Fibroblast of skin of right quadriceps (primary cell): Measurements from ENCODE around the gene ACBD3.
"Not testable (repeated sequence)": the region's sequence is repeated elsewhere in the genome, so short reads cannot be mapped to it uniquely, and the experiment has no call there.

Experiments used
- DNase-seq: peaks from one replicate; pipeline ENCODE4 v3.0.0-alpha.2; 2013

ACBD3 gene

DNA sequence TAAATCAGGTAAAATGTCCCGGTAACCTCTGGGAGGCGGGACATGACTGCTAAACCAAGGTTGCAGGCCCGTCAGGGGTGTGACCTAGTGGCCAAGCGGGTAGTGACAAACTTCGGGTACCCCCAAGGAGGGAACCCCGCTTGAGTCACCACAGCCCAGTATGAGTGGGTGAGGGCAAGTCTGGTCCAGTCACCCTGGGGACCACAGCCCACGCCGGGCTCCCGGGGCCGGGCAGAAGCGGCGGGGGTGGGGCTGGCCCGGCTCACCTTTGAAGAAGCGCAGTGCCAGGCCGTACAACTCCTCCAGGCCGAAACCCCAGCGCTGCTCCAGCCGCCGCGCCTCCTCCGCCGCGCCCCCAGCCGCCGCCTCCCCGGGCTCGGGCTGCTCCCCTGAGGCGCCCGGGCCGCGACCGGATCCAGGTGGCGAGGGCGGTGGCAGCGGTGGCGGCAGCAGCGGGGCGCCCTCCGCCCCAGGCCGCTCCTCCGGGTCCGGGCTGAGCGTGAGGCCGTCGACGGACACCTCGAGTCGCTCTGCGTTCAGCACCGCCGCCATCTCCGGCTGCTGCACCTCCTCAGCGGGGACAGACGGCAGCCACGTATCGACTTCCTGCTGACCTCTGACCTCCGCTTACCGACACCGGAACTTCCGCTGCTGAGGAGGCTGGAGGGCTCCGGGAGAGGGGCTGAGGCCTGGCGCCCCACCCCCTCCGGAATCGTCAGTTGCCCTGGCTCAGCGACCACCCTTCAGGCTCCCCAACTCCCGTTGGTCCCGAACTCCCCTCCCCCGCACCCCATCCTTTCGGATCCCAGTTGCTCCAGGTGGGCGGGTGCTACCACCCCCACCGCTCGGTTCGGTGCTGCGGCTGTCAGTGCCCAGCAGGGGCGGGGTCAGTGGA lies at the start of gene ACBD3:
TSS of gene ACBD3 (minus strand) at position 618 of the 895 bp plus-strand sequence. CDS start at position 552, 66 bp downstream.
- peak; percentile 89 for DNase-seq

DNA sequence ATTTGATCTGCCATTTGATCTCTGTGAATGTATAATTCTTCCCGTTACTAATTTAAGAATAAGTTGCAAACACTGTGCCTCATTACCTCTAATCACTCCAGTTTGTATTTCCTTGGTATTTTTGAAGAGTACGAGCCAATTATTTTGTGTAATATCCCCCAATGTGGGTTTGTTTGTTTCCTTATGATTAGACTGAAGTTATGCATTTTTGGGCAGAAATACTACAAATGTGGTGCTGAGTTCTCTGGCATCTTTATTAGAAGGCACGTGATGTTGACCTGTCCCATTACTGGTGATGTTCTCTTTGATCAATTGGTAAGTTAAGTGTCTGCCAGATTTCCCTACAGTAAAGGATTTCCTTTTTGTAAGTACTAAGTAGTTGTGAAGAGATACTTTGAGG lies 47.3 kb upstream of the ACBD3 start:
- DNase-seq: no peak

DNA sequence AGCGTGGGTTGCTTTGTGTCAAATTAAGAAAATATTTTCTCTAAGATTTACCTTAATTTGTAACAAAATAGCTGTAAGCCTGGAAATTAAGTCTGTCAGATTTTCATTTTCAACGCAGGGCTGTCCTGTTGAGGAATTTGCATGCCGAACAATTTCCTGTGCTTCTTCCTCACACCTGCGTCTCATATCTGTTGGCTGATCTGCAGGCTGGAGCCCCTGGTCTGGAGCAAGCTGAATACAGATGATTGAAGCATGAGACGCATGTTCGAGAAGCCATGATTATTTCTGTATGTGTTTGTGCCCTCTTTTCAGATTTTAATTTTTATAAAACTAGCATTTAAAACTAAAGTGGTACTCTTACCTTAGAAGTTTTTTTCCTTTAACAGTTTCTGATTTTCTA lies 46.8 kb upstream of the ACBD3 start:
- DNase-seq: no peak

DNA sequence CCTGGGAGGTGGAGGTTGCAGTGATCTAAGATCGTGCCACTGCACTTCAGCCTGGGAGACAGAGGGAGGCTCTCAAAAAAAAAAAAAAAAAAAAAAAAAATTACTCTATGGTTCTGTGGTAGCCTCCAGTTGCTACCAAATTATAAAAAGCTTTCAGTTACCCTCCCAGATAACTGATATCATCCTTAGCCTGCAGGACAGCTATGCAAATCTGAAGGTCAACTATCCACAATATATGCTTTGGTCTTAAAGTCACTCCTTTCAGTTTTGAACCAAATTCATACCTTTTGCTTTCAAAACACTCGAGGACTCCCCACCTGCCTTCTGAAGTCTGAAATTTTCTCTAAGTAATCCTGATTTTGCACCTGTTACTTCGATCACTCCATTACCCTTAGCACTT lies 40.1 kb upstream of the ACBD3 start:
- DNase-seq: no peak

DNA sequence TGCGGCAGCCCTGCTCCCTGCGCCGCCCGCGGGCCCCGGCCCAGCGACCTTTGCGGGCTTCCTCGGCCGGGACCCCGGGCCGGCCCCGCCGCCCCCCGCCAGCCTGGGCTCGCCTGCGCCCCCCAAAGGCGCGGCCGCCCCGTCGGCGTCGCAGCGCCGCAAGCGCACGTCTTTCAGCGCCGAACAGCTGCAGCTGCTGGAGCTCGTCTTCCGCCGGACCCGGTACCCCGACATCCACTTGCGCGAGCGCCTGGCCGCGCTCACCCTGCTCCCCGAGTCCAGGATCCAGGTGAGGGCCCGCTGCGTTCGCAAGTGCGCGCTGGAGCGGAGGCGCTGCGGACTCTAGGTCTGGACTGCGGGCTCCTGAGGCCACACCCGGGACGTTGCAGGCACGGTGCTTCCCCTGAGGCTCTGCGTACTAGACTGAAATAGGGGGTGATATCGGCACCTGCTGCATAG lies 37.3 kb upstream of the ACBD3 start:
- no peak for DNase-seq

DNA sequence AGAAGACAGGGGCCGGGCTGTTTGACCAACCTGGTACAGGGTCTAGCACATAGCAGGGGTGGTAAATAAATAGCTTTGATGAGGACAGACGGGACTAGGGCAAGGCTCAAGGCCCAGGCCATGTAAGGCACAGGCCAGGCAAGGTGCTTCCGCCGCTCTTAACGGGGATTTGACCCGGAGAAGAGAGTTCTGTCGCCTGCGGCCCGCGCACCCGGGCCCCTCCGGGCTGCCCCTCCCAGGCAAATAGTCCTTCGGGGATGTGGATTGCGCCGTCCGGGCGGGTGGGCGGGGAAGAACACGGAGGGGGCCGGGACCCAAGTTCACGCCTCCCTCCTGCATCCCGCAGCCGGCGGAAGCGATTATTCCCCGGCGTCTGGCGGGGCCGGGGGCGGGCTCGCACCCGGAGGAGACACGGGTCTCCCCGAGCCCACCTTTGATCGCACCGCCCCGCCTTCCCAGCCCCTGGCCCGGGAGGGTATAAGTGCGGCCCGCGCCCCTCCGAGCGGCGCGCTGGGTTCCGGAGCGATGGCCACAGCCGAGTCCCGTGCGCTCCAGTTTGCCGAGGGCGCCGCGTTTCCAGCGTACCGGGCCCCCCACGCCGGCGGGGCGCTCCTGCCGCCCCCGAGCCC lies 36.7 kb upstream of the ACBD3 start, which contains the start of gene MIXL1:
TSS of gene MIXL1 (plus strand) at position 508 of the 629 bp plus-strand sequence. CDS start at position 526, 18 bp downstream.
- DNase-seq: no peak

DNA sequence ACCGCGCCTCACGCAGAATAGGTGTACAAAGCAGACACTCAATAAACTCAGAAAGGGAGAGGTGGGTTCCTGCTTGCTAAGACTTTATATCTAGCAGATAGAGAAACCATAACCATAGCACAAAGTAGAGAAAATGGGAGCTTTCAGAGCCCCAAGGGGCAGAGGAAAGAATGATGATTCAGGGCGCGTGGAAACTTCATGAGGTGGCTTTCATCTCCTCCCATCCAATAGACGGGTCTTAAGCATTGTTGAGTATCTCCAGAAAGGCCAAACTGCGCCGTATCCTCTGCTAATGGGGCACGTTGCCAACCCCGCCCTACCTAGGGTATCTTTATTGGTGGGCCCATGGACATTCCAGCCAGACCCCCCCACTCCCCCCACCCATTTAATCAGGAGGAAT lies 36.1 kb upstream of the ACBD3 start:
- no peak for DNase-seq

DNA sequence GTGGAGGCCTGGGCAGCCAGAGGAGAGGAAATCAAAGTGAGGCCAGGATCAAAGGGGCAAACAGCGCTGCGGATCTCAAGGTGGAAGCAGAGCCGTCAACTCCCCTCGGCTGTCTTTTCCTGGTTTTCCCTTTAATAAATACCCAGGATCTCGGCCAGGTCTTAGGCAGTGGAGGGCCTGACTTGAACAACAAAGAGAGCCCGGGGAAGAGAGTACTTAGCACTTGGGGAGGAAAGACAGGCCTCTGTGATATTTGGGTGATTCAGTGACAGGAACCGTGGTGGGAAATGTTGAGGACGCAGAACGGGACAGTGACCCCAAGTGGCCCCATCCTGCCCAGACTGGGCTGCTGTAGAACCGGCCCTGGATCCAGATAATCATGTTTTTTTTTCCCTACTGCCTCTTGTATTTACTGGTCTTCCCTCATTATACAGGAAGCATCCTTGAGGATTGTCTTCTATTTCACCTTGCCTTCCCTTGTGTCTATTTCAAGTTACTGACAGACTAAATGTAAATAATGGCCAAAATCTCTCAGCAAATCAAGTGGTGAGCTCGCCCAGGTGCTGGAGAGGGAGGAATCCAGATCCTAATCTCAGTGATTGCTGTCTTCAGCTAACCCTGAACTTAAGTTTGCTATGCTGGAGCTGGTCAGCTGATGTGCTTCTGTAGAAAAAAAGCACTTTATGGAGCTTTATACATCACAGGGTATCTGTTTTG lies 34.1 kb upstream of the ACBD3 start:
- DNase-seq: no peak

DNA sequence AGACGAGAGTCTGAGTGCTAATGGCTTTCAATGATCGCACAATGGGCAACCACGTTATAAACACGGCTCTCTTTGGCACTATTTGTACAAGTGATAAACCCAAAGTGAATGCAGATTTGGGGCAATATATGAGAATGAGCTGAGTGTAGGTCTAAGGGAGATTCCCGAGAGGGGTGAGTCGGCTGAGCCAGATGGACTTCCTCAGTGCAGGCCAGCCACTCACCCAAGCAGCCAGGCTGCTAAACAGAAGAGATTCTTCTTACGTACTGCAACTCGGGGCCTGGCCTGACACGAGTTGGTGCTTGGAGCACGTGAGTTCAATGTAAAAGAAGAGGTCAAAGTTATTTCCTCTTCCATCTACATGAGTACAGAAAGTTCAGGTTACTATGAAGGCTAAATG lies 30.7 kb upstream of the ACBD3 start:
- DNase-seq: peak; percentile 9

DNA sequence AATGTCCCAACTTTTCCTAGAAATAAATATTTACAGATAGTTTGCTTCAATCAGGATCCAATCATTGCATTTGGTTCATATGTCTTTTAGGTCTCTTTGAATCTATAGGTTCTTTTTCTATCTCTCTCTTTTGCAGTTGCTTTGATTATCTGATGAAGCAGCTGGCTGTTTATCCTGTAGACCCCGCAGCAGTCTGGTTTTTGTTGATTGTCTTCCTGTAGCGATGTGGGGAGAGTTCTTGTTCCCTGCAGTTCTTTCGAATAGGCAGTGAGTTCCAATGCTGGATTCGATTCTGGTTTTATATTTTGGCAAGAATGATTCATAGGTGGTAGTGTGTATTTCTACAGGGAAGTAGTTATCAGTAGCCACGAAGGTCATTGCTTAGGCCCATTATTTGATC lies 29.5 kb upstream of the ACBD3 start:
- DNase-seq: no peak

DNA sequence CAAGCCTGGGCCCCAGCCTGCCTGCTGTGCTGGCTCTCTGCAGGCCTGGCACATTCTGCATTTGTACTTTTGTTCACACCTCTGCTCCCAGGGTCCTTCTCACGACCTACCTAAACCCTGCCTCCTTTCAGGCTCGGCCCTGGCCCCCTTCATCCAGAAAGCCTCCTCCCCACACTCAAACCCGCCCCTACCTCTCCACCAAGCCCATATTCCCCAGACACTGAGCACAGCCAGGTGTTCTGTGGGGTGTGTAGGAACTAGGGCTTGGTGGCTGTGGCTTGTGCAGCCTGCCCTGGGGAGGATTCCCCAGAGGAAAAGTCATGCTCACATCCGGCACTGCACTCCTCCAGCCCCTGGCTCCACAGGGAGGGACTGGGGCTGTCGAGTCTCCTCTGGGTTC lies 28.7 kb upstream of the ACBD3 start:
- DNase-seq: no peak

DNA sequence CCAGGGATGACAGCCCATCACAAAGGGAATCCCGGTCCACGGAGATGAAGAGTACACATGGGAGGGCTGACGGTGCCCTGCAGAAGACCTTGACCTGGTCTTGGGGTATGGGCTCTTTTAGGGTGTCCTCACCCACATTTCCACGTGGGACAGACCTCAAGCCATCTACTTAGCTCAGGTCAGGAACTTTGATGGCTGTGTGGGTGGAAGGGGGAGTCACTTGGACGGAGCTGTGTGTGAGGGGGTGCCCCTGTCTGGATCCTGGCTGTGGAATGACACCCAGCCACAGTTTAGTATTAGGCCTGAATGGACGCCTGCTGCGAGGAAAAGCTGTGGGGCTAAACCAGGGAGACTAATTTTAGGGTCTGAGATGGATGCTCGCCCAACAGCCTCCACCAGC lies 26.0 kb upstream of the ACBD3 start:
- no peak for DNase-seq

DNA sequence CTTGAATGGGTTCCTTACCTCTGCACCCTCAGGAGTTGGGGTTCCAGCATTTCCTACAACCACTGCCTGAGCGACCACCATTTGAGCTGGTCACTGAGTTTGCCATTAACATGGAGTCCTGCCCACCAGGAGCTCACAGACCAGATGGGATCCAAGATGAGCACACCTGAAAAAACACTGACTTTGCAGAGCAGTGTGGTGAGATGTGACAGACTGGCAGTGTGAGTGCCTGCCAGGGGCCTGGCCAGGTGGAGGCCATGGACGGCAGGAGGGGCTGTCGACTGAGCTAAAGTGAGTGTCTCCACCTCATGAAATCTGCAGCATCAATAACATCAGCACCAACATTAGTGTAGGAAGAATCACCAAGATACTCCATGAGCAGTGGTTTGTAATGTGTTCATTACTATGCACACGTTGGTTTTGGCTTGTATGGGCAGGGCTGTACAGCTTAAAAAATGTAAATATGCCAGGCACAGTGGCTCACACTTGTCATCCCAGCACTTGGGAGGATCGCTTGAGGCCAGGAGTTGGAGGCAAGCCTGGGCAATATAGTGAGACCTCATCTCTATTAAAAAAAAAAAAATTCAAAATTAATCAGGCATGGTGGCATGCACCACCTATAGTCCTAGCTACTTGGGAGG lies 24.8 kb upstream of the ACBD3 start:
- no peak for DNase-seq

DNA sequence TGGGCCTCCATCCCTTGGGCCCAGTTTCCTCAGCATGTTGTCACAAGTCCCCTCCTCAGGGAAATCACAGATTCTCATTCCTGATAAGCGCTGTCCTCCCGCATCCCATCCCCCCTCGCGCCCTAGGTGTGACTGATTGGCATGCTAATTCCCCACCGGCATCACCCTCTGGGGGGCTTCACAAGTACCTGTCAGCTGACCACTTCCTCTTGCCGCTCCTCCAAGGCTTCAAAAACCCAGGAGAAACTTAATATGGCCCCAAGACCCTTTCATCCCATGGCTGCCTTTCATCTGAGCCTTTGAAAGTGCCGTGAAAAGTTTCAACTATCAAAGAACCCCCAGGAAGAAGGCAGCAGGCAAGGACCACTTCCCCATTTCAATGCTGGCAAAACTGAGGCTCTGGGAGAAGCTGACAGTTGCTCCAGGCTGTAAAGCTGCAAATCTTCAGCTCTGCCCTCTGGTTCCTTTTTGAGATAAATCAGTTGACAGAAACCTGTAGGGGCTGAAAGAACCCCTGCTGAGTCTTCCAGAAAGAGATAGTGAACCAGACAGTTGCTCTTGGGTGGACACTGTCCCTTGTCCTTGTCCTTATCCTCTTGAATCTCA lies 24.1 kb upstream of the ACBD3 start:
- DNase-seq: no peak

DNA sequence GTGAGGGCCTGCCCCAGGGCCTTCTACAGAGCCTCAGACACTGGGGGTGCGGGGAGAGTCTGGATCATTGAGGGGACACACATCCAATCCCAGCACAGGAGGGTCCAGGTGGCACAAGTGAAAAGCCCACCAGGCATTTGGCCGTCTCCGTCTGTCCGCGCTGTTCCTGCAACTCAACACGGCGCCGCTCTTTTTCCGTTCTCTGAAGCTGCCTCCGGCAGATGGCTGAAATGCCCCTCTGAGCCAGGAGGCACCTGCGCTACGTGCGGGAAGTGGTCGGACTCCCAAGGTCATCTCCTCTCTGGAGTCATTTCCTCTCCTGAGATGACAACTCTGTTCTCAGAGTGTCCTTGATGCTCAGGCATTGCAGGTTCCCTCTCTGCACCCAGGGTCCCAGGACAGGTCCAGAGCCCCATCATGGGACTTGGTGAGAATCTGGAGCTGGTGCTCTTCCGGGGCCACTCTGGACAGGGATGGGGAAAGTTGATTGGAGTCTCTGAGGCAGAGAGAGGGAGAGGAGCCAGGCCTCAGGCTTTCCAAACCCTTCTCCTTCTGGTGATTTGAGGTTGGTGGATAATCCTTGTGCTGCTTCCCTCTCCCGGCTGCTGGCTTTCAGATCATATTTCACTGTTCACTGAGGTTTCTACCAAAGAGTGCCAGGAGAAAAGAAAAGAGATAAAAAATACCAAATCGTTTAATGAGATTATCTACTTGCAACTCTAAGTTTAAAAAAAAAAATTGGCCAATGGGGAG lies 22.9 kb upstream of the ACBD3 start:
- no peak for DNase-seq

DNA sequence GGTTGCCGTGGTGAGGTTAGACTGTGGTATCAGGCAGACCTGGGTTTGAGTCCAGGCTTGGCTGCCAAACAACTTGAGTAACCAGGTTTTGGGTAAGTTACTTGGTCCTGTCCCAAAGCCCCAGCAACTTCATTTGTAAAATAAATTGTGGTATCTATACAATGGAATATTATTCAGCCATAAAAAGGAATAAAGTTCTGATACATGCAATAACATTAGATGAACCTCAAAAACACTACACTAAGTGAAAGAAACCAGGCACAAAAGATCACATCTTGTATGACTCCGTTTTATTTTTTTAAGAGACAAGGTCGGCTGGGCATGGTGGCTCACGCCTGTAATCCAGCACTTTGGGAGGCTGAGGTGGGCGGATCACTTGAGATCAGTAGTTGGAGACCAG lies 20.5 kb upstream of the ACBD3 start:
- no peak for DNase-seq

DNA sequence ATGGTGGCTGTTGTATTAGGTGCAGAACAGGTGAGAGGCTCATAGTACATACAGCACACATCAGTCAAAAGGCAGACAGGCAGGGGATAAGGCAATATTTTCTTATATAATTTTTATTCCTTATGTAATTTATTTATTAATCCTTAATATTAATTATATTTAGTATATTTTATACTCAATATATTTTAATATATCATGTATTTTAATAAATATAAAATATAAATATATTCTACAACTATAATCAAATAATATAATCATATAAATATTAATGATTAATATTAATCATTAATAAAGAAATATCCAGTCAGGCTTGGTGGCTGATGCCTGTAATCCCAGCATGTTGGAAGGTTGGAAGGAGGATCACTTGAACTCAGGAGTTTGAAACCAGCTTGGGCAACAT lies 17.7 kb upstream of the ACBD3 start:
- no peak for DNase-seq

DNA sequence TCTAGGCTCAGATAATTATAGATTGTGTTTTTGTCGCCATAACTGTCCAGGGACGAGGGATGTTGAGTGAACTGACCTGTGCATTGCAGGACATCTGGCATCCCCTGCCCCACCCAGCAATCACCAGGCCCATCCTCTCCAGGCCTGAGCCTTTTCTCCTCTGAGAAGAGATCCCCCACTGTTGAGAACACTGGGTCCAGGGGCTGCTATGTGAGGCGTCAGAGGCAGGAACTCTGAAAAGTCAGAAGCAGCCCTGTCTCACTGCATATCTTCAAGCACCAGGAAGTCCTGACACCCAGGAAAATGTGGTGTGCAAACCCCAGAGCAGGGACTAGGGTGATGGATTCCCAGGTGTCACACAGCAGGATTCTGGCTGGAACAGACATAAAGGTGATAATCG lies 17.1 kb upstream of the ACBD3 start:
- DNase-seq: no peak

DNA sequence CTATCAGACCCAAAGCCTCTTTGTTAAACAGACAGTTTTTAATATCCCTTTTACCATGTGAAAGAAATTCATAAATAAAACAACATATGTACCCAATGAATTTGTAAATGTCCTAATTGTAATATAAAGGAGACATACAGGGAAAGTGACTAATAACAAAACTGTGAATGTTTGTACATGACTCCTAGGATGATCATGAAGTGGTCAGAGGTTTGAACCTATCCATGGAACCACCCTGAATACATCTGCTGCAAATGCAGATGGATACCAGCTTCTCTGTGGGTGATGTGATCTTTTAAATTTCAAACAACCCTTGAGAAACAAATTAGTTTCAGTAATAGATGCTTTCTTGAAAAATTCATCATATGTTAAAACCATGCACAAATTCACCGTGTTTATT lies 16.7 kb upstream of the ACBD3 start:
- DNase-seq: no peak

DNA sequence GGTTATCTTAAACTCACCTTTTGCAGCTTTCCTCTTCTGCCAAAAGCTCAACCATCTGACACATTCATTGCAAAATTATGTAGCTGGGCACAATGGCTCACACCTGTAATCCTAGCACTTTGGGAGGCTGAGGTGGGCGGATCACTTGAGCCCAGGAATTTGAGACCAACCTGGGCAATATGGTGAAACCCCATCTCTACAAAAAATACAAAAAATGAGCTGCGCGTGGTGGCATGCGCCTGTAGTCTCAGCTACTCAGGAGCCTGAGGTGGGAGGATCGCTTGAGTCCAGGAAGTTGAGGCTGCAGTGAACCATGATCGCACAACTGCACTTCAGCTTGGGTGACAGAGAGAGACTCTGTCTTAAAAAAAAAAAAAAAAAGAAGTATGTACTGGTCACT lies 16.1 kb upstream of the ACBD3 start:
- DNase-seq: not testable (repeated sequence)

DNA sequence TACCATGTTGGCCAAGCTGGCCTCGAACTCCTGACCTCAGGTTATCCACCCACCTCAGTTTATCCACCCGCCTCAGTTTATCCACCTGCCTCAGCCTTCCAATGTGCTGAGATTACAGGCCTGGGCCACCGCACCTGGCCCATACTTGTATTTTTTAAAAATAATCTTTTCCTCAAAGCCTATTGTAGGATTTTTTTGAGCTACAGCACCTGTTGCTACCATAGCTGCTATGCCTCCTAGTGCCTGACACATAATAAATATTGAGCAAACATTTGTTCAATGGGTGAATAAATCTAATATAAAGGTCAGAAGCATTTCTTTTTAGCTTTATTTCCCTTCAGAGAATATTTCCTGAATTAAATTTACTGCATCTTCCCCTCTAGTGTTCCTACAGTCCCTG lies 15.7 kb upstream of the ACBD3 start:
- DNase-seq: no peak

DNA sequence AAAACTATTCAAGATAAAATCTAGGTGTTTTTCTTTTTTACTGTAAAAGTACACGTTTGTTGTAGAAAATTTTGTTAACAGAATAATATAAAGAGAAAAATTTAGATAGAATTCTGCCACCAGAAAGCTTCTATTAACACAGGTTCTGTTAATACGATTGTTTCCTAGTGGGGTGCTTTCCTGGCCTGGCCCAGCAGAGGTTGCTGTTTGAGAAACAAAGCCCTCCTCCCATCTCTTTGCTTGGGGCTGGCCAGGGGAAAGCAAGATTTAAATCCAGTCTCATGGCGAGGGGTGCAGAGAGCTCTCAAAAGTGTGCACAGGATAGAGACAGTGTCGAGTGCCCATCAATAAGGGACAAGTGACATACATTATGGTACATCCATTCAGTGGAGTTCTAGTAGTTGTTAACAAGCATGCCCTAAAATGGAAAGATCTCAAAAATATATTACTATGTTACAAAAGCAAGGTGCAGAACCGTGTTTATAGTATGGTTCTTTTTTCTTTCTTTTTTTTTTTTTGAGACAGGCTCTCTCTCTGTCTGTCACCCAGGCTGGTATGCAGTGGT lies 14.6 kb upstream of the ACBD3 start:
- DNase-seq: no peak
